Bronchial epithelial cell (primary cell): Measurements from ENCODE around the gene GALNT5. TPM values are rescaled to one million over a fixed set of nuclear protein-coding genes. Genes with fewer than 3 reads are reported as not detected.

Source experiments
- DNase-seq: peaks from one replicate; pipeline ENCODE4 v3.0.0-alpha.2; 2010; ENCODE audit warnings: low read depth
- FAIRE-seq: peaks from 2 replicates; lab custom pipeline; 2011; peaks lifted over from hg19 to GRCh38; lab: Jason Lieb, UNC
- H3K27me3 ChIP-seq: 2 replicates; pipeline ENCODE4 v1.5.1; 2011; ENCODE audit warnings: low read length; ENCODE audit not compliant: control insufficient read depth, insufficient read depth
- H3K36me3 ChIP-seq: 2 replicates; pipeline ENCODE4 v1.5.1; 2011; ENCODE audit warnings: low read length; ENCODE audit not compliant: control insufficient read depth, insufficient read depth
- H3K4me3 ChIP-seq: 2 replicates; pipeline ENCODE4 v1.5.1; 2011; ENCODE audit warnings: mild to moderate bottlenecking, low read depth, low read length, control low read depth
- total RNA-seq: library from RNA; depleted of rRNA; stranded (reverse); fragments of >200 nt; gene quantifications from 2 replicates; pipeline ENCODE4 v1.2.1, GENCODE V29; 2014
- TF ChIP-seq, protein P1 (sequence below): IDR thresholded peaks from 2 replicates; pipeline ENCODE4 v1.5.1; 2011; ENCODE audit warnings: mild to moderate bottlenecking, moderate library complexity, low read length, control low read depth, inconsistent platforms; ENCODE audit not compliant: insufficient read depth, severe bottlenecking

GALNT5 gene
- total RNA-seq, 1 donor from 2014 or later = 26.1 TPM

DNA sequence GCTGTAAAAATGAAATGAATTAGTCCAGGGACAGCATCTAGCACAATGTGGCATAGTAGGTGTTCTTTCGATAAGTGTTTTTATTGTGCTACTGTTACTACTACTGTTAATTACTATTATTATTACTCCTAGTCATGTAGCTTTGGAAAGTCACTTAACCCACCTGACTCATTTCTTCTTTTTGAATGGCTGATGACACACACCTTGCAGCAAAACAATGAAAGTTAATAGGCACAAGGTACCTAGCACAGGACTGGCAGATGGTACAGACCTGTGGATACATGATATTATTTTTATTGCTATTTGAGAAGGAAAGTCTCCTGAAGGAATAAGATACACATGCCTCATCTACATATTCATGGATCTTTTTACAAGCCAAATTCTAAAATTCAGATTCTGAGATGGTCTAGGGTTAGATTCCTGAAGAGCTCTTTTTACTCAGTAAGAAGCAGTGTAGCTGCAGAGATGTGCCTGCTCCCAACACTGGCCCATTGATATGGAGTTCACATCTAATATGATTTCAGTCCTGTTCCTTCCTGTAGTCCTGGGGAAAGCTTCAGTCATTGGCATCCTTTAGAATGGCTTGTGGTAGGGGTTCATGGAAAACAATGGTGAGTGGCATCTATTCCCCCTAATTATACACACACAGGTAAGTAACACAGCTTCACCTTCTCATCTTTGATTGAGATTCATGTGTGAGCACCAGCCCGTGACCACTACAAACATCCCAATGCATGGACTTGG is 76.0 kb downstream of the GALNT5 start:
- no peaks in the 10 kb centered on the region for H3K36me3 ChIP-seq
- FAIRE-seq = no peak
- TF ChIP-seq, protein P1, sequence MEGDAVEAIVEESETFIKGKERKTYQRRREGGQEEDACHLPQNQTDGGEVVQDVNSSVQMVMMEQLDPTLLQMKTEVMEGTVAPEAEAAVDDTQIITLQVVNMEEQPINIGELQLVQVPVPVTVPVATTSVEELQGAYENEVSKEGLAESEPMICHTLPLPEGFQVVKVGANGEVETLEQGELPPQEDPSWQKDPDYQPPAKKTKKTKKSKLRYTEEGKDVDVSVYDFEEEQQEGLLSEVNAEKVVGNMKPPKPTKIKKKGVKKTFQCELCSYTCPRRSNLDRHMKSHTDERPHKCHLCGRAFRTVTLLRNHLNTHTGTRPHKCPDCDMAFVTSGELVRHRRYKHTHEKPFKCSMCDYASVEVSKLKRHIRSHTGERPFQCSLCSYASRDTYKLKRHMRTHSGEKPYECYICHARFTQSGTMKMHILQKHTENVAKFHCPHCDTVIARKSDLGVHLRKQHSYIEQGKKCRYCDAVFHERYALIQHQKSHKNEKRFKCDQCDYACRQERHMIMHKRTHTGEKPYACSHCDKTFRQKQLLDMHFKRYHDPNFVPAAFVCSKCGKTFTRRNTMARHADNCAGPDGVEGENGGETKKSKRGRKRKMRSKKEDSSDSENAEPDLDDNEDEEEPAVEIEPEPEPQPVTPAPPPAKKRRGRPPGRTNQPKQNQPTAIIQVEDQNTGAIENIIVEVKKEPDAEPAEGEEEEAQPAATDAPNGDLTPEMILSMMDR = no peak
- DNase-seq = peak; percentile 14
- H3K4me3 ChIP-seq = no peak overlapping the region
- no peaks in the 10 kb centered on the region for H3K27me3 ChIP-seq

DNA sequence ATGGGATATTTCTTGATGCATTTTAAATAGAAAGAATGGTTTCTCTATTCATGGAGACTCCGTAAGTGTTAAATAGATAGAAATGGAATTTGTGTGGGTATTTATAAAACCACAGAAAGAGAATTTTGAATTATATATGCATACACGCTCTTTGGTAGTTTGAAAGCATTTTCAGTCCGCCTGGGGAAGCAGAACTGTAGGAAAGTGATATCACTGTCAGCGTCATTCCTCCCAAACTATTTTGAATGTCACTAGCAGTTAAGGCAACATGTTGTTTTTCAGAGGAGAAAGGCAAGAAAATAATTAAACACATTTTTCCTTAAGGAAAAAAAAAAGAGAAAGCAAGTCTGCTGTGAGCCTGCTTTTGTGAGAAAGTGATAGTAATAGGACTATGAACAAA is 76.8 kb downstream of the GALNT5 start:
- TF ChIP-seq, protein P1 = no peak

DNA sequence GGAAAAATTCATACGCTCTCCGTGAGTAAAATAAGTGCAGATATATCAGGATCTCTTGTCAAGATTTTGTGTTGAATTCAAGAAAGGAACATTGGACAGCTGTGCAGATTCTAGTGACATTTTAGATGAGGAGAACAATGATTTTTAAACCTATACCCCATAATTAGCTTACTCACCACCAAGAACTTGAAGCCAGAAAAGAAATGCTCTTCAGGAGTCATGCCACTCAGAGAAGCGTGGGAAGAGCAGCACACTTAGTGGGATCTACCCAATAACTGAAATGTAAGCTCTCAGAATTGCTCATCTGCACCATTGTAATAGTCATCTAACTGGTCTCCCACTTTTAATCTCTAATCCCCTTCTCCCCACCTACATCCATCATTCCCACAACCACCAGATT is 77.3 kb downstream of the GALNT5 start:
- DNase-seq (no peak), FAIRE-seq (no peak)
- TF ChIP-seq, protein P1 = no peak
- no peaks in the 10 kb centered on the region for H3K27me3 ChIP-seq
- no peak overlapping the region for H3K4me3 ChIP-seq
- H3K36me3 ChIP-seq = no peaks in the 10 kb centered on the region

More for the DNA sequence above, 76.8 kb downstream of the GALNT5 start:
- no peaks in the 10 kb centered on the region for H3K27me3 ChIP-seq
- no peak for DNase-seq
- H3K36me3 ChIP-seq = no peaks in the 10 kb centered on the region
- FAIRE-seq = no peak
- H3K4me3 ChIP-seq = no peak overlapping the region

DNA sequence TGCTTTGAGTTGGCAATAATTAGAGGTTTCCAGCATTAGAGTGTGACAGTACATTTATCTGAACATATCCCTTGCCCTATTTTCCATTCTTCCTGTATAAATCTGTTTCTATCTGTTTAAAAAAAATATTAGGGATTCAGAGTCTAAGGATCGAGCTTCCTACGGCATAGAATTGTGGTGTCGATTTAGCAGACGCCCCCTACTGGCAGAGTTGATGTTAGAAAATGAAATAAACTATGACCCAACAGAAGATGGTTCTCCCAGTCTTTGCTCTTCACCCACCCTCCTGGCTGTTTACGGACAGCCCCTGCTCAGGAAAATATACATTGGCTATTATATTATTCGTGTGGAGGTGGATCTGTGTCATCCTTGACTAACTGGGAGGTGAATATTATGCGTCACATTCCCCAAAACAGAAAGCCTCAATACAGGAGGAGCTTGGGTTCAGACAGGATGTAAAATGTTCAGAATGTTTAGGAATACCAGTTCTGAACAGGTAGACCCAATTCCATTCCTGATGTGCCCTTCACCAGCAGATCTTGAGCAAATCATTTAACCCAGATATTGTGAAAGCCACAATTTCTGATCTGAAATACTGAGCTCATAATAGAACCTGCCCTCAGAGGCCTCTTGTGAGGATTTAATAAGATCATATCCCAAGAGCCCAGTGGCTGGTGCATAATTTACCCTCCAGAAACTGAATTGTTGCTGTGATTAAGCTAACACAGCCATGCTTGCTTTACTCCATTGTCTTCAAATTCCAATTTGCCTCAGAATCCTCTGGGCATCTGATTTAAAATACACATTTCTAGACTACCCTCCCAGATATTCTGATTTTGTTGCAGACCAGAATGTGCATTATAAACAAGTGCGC is 78.9 kb downstream of the GALNT5 start:
- H3K27me3 ChIP-seq = no peaks in the 10 kb centered on the region
- TF ChIP-seq, protein P1 = peak; percentile 73
- FAIRE-seq (no peak), DNase-seq (peak; percentile 22)
- no peaks in the 10 kb centered on the region for H3K36me3 ChIP-seq
- no peak overlapping the region for H3K4me3 ChIP-seq

DNA sequence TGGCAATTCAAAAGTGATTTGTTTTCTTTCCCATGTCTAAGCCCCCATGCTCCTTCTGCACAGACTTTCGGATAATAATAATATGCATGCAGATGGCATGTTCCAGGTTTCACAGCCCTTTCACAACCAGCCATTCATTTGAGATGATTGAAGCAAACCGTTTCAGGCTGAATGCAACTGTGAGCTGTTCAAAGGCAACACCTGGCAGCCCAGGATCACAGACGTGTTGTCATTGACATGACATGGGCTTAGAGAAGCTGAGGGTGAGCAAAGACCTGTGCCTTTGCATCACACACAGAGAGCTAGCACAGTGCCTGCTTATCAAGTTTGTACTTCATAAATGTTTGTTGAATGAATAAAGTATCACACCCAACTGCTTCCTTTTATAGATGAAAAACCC is 80.5 kb downstream of the GALNT5 start:
- no peak overlapping the region for H3K4me3 ChIP-seq
- H3K36me3 ChIP-seq = no peaks in the 10 kb centered on the region
- H3K27me3 ChIP-seq = no peaks in the 10 kb centered on the region
- no peak for FAIRE-seq
- no peak for DNase-seq
- TF ChIP-seq, protein P1 = no peak
